GM18508 (cell line): ENCODE measurements around the gene CAGE1.

Experiments
- ATAC-seq: cut with Tn5 transposase; IDR thresholded peaks from one replicate; pipeline ENCODE4 v1.9.1; 2021; ENCODE audit warnings: moderate number of reproducible peaks; ENCODE audit not compliant: insufficient read depth, unreplicated experiment

Gene CAGE1

GRCh38 chr6:7389451-7390225, at the start of gene CAGE1, which contains the start of gene RIOK1:
Gene CAGE1 (minus strand): TSS chr6:7389742. CDS start chr6:7387173, 2,569 bp downstream.
Gene RIOK1 (plus strand): TSS chr6:7389808. CDS start chr6:7390003, 195 bp downstream.
- peak; percentile 91 for ATAC-seq

- no peak for ATAC-seq
Measured at GRCh38 chr6:7439228-7439627, 49.7 kb upstream of the CAGE1 start.

GRCh38 chr6:7438011-7438410, 48.5 kb upstream of the CAGE1 start:
- no peak for ATAC-seq

GRCh38 chr6:7434672-7435071, 45.1 kb upstream of the CAGE1 start:
- ATAC-seq: no peak

- no peak for ATAC-seq
Measured at GRCh38 chr6:7433121-7433617, 43.6 kb upstream of the CAGE1 start.

- ATAC-seq: no peak
Measured at GRCh38 chr6:7432391-7433120, 43.0 kb upstream of the CAGE1 start.

- ATAC-seq: no peak
Measured at GRCh38 chr6:7431674-7432390, 42.3 kb upstream of the CAGE1 start.

GRCh38 chr6:7431313-7431673, 41.8 kb upstream of the CAGE1 start:
- ATAC-seq: no peak

GRCh38 chr6:7426447-7427169, 37.1 kb upstream of the CAGE1 start:
- ATAC-seq: no peak

- no peak for ATAC-seq
Measured at GRCh38 chr6:7425808-7426190, 36.3 kb upstream of the CAGE1 start.

- no peak for ATAC-seq
Measured at GRCh38 chr6:7424967-7425807, 35.6 kb upstream of the CAGE1 start.

- no peak for ATAC-seq
Measured at GRCh38 chr6:7424058-7424457, 34.5 kb upstream of the CAGE1 start.

GRCh38 chr6:7421066-7421465, 31.5 kb upstream of the CAGE1 start:
- no peak for ATAC-seq

- ATAC-seq: no peak
Measured at GRCh38 chr6:7419065-7419464, 29.5 kb upstream of the CAGE1 start.

- no peak for ATAC-seq
Measured at GRCh38 chr6:7418238-7418905, 28.8 kb upstream of the CAGE1 start.

- ATAC-seq: no peak
Measured at GRCh38 chr6:7417684-7418083, 28.1 kb upstream of the CAGE1 start.

- no peak for ATAC-seq
Measured at GRCh38 chr6:7414811-7415210, 25.3 kb upstream of the CAGE1 start.

GRCh38 chr6:7413151-7413823, 23.7 kb upstream of the CAGE1 start:
- ATAC-seq: no peak
